ENCODE results near the gene ATG10.

DNA sequence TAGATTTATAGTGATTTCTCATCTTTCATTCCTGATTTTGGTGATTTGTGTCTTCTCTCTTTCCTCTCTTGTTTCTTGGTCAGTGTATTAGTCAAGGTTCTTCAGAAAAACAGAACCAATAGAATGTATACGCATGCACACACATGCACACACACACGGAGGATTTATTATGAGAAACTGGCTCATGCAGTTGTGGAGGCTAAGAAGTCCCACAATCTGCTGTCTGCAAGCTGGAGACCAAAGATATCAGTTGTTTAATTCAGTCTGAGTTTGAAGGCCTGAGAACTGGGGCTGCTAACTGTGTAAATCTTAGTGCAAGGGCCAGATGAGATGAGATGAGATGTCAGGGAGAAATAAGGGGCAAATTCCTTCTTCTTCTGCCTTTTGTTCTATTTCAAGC, 312.1 kb downstream of the ATG10 start:
- TF ChIP-seq, protein P1, sequence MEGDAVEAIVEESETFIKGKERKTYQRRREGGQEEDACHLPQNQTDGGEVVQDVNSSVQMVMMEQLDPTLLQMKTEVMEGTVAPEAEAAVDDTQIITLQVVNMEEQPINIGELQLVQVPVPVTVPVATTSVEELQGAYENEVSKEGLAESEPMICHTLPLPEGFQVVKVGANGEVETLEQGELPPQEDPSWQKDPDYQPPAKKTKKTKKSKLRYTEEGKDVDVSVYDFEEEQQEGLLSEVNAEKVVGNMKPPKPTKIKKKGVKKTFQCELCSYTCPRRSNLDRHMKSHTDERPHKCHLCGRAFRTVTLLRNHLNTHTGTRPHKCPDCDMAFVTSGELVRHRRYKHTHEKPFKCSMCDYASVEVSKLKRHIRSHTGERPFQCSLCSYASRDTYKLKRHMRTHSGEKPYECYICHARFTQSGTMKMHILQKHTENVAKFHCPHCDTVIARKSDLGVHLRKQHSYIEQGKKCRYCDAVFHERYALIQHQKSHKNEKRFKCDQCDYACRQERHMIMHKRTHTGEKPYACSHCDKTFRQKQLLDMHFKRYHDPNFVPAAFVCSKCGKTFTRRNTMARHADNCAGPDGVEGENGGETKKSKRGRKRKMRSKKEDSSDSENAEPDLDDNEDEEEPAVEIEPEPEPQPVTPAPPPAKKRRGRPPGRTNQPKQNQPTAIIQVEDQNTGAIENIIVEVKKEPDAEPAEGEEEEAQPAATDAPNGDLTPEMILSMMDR (IDR thresholded peaks at IDR 0.05) = no peak
- TF ChIP-seq POLR2A (IDR thresholded peaks at IDR 0.05) = no peak

Data from lower leg skin (tissue), 3 donors.